H9 (cell line): Measurements from ENCODE around the gene KANK4. TPM values are rescaled to one million over a fixed set of nuclear protein-coding genes. Genes with fewer than 3 reads are reported as not detected.
A peak's percentile ranks its signal among the peaks of the same experiment; 100 is the strongest.

Experiments used
- DNase-seq: peaks from one replicate; pipeline ENCODE4 v3.0.0-alpha.2; 2017
- H2AFZ ChIP-seq: one replicate; pipeline ENCODE4 v1.6.1; 2013; ENCODE audit warnings: mild to moderate bottlenecking, low read length, control low read depth, moderate library complexity
- H2AK5ac ChIP-seq: 2 replicates; pipeline ENCODE4 v1.6.1; 2013; ENCODE audit warnings: low read length, control low read depth, mixed read lengths; ENCODE audit not compliant: insufficient read length
- H2BK120ac ChIP-seq: one replicate; pipeline ENCODE4 v1.6.1; 2013; ENCODE audit warnings: low read depth, mild to moderate bottlenecking, low read length, control low read depth, inconsistent platforms; ENCODE audit not compliant: poor library complexity, severe bottlenecking
- H2BK12ac ChIP-seq: 2 replicates; pipeline ENCODE4 v1.6.1; 2013; ENCODE audit warnings: low read length, control low read depth, mixed read lengths, low read depth; ENCODE audit not compliant: insufficient read length
- H2BK15ac ChIP-seq: 2 replicates; pipeline ENCODE4 v1.6.1; 2013; ENCODE audit warnings: low read depth, low read length, control low read depth
- H2BK20ac ChIP-seq: one replicate; pipeline ENCODE4 v1.6.1; 2013; ENCODE audit warnings: low read depth, mild to moderate bottlenecking, low read length, control low read depth, inconsistent platforms; ENCODE audit not compliant: poor library complexity, severe bottlenecking
- H2BK5ac ChIP-seq: 2 replicates; pipeline ENCODE4 v1.6.1; 2013; ENCODE audit warnings: low read length, control low read depth, mixed read lengths; ENCODE audit not compliant: insufficient read length
- H3K14ac ChIP-seq: 2 replicates; pipeline ENCODE4 v1.6.1; 2013; ENCODE audit warnings: low read length, control low read depth; ENCODE audit not compliant: insufficient read depth
- H3K18ac ChIP-seq: 2 replicates; pipeline ENCODE4 v1.6.1; 2013; ENCODE audit warnings: low read depth, mild to moderate bottlenecking, mixed read lengths, low read length, control low read depth; ENCODE audit not compliant: insufficient read length
- H3K23ac ChIP-seq: 2 replicates; pipeline ENCODE4 v1.6.1; 2013; ENCODE audit warnings: low read length, control low read depth, mixed read lengths, low read depth; ENCODE audit not compliant: insufficient read length
- H3K23me2 ChIP-seq: 2 replicates; pipeline ENCODE4 v1.6.1; 2013; ENCODE audit warnings: low read depth, mild to moderate bottlenecking, mixed read lengths, low read length, control low read depth; ENCODE audit not compliant: insufficient read length, poor library complexity, severe bottlenecking
- H3K27ac ChIP-seq: 2 replicates; pipeline ENCODE4 v1.5.1; 2013; ENCODE audit warnings: low read length, control low read depth, mixed read lengths, low read depth; ENCODE audit not compliant: insufficient read length
- H3K27me3 ChIP-seq: 2 replicates; pipeline ENCODE4 v1.6.1; 2013; ENCODE audit warnings: low read length, control low read depth, inconsistent platforms; ENCODE audit not compliant: insufficient read depth
- H3K4ac ChIP-seq: 2 replicates; pipeline ENCODE4 v1.6.1; 2013; ENCODE audit warnings: low read depth, mild to moderate bottlenecking, control low read depth, inconsistent platforms, low read length, moderate library complexity
- H3K4me1 ChIP-seq: 2 replicates; pipeline ENCODE4 v1.6.1; 2013; ENCODE audit warnings: low read length, control low read depth, inconsistent platforms; ENCODE audit not compliant: insufficient read depth
- H3K4me2 ChIP-seq: 2 replicates; pipeline ENCODE4 v1.6.1; 2013; ENCODE audit warnings: low read length, control low read depth, mixed read lengths; ENCODE audit not compliant: insufficient read length, insufficient read depth
- H3K56ac ChIP-seq: 2 replicates; pipeline ENCODE4 v1.6.1; 2013; ENCODE audit warnings: low read depth, mild to moderate bottlenecking, mixed read lengths, low read length, control low read depth; ENCODE audit not compliant: insufficient read length
- H3K79me1 ChIP-seq: 2 replicates; pipeline ENCODE4 v1.6.1; 2013; ENCODE audit warnings: low read depth, mild to moderate bottlenecking, moderate library complexity, low read length, control low read depth, inconsistent platforms; ENCODE audit not compliant: insufficient read depth, poor library complexity, severe bottlenecking
- H3K79me2 ChIP-seq: 2 replicates; pipeline ENCODE4 v1.6.1; 2013; ENCODE audit warnings: low read length, control low read depth, inconsistent platforms; ENCODE audit not compliant: insufficient read depth
- H3K9ac ChIP-seq: 2 replicates; pipeline ENCODE4 v1.6.1; 2013; ENCODE audit warnings: low read length, control low read depth, mixed read lengths; ENCODE audit not compliant: insufficient read length; ENCODE audit errors: extremely low read depth
- H3K9me3 ChIP-seq: one replicate; pipeline ENCODE4 v1.6.1; 2013; ENCODE audit warnings: low read depth, low read length, inconsistent platforms; ENCODE audit not compliant: control insufficient read depth
- H3T11ph ChIP-seq: one replicate; pipeline ENCODE4 v1.6.1; 2013; ENCODE audit warnings: mild to moderate bottlenecking, low read length, control low read depth, inconsistent platforms
- H4K20me1 ChIP-seq: one replicate; pipeline ENCODE4 v1.6.1; 2013; ENCODE audit not compliant: control insufficient read depth, insufficient read length, insufficient read depth
- H4K5ac ChIP-seq: 2 replicates; pipeline ENCODE4 v1.6.1; 2013; ENCODE audit warnings: low read depth, mild to moderate bottlenecking, mixed read lengths, low read length, control low read depth; ENCODE audit not compliant: insufficient read length
- H4K8ac ChIP-seq: replicated peaks from 2 replicates; pipeline ENCODE4 v1.6.1; 2013; ENCODE audit warnings: low read length, control low read depth, mixed read lengths, low read depth; ENCODE audit not compliant: insufficient read length
- H4K91ac ChIP-seq: 2 replicates; pipeline ENCODE4 v1.6.1; 2013; ENCODE audit warnings: low read depth, mild to moderate bottlenecking, moderate library complexity, mixed read lengths, low read length, control low read depth; ENCODE audit not compliant: insufficient read length
- H3K27ac Mint-ChIP-seq, 3 experiments: 2 replicates in 2 of 3; 3 replicates in 1 of 3; pipeline ENCODE4 v1.8.0; 2020 to 2021; ENCODE audit warnings: mixed read lengths in 3 of 3, mild to moderate bottlenecking in 1 of 3, moderate library complexity in 1 of 3
- H3K27me3 Mint-ChIP-seq: 2 replicates; pipeline ENCODE4 v1.8.0; 2021; ENCODE audit warnings: low read depth, mild to moderate bottlenecking, moderate library complexity, mixed read lengths
- H3K36me3 Mint-ChIP-seq, 3 experiments: 2 replicates in 2 of 3; 3 replicates in 1 of 3; pipeline ENCODE4 v1.8.0; 2020 to 2021; ENCODE audit warnings: low read depth in 3 of 3, mixed read lengths in 3 of 3; ENCODE audit not compliant: insufficient read depth in 1 of 3
- H3K4me1 Mint-ChIP-seq, 2 experiments: 2 replicates each; pipeline ENCODE4 v1.8.0; 2020; ENCODE audit warnings: mixed read lengths in 2 of 2
- H3K4me3 Mint-ChIP-seq, 2 experiments: 2 replicates in 1 of 2; 3 replicates in 1 of 2; pipeline ENCODE4 v1.8.0; 2020 to 2021; ENCODE audit warnings: mild to moderate bottlenecking in 2 of 2, mixed read lengths in 2 of 2, moderate library complexity in 1 of 2
- H3K9me3 Mint-ChIP-seq, 2 experiments: 2 replicates in 1 of 2; 3 replicates in 1 of 2; pipeline ENCODE4 v1.8.0; 2020; ENCODE audit warnings: mild to moderate bottlenecking in 2 of 2, mixed read lengths in 2 of 2, moderate library complexity in 1 of 2
- WGBS: extraction: QIAGEN DNeasy Blood & Tissue Kit; methylation state at CpG from one replicate; pipeline ENCODE4 v1.1.7; 2013; ENCODE audit warnings: missing lambda C conversion rate, low lambda C conversion rate, mixed read lengths; ENCODE audit not compliant: insufficient read length; ENCODE audit errors: extremely low coverage; 5-methylcytosine and 5-hydroxymethylcytosine counted together
- long read RNA-seq: library from polyadenylated mRNA; unstranded; transcript quantifications from one replicate; pipeline ENCODE4 v2.0.0, GENCODE V29; 2020
- total RNA-seq: library from RNA; stranded (reverse); gene quantifications from 2 replicates; pipeline ENCODE4 v1.2.1, GENCODE V29; 2021
- TF ChIP-seq, protein P1 (sequence below): fragments of 200-600 bp; sonication (generic); conservative IDR thresholded peaks from 3 replicates; pipeline ENCODE4 v1.8.0; 2021; ENCODE audit warnings: antibody characterized with exemption, mild to moderate bottlenecking

The KANK4 gene
- 0.11 and 0.15 TPM in 2 replicates for total RNA-seq
- long read RNA-seq = 0 reads

DNA sequence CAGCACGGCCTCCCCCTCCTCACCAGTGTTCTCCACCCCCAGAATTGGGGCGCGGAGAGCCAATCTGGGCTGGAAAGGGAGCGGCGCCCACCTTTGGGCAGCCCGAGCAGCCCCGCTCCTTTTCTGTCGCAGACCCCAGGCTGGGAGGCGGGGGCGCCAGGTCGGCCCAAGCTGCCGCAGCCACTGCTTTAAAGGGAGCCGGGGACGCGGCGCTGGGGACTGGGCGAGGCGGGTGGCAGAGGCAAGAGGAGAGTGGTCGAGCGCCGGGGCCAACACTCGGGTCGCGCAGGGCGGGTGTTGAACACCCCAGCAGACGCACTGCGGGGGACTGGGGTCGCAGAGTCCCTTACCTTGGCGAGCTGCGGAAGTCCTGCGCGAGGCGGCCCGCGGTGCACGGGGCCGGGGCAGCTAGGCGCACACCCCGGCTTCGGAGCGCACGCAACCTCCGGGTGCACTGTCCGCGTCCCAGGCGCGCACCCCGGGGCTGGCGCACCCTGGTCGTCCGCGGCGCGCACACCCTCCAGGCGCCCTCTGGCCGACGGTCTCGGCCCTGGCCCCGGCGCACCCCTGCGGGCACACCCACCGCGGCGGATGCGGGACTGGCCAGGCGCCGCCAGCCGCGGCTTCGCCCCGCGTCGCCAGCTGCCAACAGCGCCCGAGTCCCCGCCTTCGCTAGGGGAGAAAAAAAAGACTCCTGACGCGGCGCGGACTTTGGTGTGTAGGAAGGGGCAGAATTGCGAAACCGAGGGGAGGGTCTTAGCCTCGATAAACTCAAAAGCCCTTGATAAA, at the start of gene KANK4:
Gene KANK4, minus strand, starts transcription at position 679 of the 789 bp plus-strand sequence. CDS start 37,870 bp downstream, outside the sequence.
- Histone ChIP-seq H3K4ac (no peak within 1 kb of the TSS), H3K9ac (no peak within 1 kb of the TSS), H2BK15ac (no peak within 1 kb of the TSS), H4K5ac (no peak within 1 kb of the TSS), H2BK120ac (no peak within 1 kb of the TSS), H3K4me2 (peak within 1 kb of the TSS; percentile 49), H3K9me3 (no peaks in the 10 kb centered on the region), H2AFZ (no peak within 1 kb of the TSS), H3K56ac (no peak within 1 kb of the TSS), H3K79me2 (no peaks in the 10 kb centered on the region), H3K27ac (no peak within 1 kb of the TSS), H4K91ac (no peak within 1 kb of the TSS), H3K27me3 (peaks cover 31% of the 10 kb centered on the region), H3K4me1 (no peaks in the 10 kb centered on the region; the same call in 1 of the 2 replicates), H3K23ac (no peak within 1 kb of the TSS), H4K8ac (no peak within 1 kb of the TSS), H2BK12ac (no peak within 1 kb of the TSS), H4K20me1 (no peaks in the 10 kb centered on the region), H2BK20ac (no peak within 1 kb of the TSS), H3T11ph (no peak within 1 kb of the TSS), H2AK5ac (no peak within 1 kb of the TSS), H2BK5ac (no peak within 1 kb of the TSS), H3K18ac (no peak within 1 kb of the TSS), H3K23me2 (peaks cover 15% of the 10 kb centered on the region), H3K14ac (no peak within 1 kb of the TSS; the same call in 1 of the 2 replicates), H3K79me1 (no peaks in the 10 kb centered on the region)
- peaks cover 78% of the 10 kb centered on the region for H3K27me3 Mint-ChIP-seq
- peaks cover 13 to 17% of the 10 kb centered on the region in 2 experiments for H3K4me1 Mint-ChIP-seq
- H3K9me3 Mint-ChIP-seq = peaks cover 0 to 4% of the 10 kb centered on the region in 2 experiments; a peak in 2 of 5 replicates
- TF ChIP-seq, protein P1, sequence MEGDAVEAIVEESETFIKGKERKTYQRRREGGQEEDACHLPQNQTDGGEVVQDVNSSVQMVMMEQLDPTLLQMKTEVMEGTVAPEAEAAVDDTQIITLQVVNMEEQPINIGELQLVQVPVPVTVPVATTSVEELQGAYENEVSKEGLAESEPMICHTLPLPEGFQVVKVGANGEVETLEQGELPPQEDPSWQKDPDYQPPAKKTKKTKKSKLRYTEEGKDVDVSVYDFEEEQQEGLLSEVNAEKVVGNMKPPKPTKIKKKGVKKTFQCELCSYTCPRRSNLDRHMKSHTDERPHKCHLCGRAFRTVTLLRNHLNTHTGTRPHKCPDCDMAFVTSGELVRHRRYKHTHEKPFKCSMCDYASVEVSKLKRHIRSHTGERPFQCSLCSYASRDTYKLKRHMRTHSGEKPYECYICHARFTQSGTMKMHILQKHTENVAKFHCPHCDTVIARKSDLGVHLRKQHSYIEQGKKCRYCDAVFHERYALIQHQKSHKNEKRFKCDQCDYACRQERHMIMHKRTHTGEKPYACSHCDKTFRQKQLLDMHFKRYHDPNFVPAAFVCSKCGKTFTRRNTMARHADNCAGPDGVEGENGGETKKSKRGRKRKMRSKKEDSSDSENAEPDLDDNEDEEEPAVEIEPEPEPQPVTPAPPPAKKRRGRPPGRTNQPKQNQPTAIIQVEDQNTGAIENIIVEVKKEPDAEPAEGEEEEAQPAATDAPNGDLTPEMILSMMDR = no peak
- H3K36me3 Mint-ChIP-seq = no peaks in the 10 kb centered on the region
- H3K4me3 Mint-ChIP-seq = peak within 1 kb of the TSS; percentile 68 to 83
- DNase-seq = peak; percentile 54
- no peak within 1 kb of the TSS for H3K27ac Mint-ChIP-seq
- no CpG with 5 or more reads among the region's 84 CpGs for WGBS
